CD14-positive monocyte (primary cell): Measurements from ENCODE around the gene LPO. TPM values are rescaled to one million over a fixed set of nuclear protein-coding genes. Genes with fewer than 3 reads are reported as not detected.

ENCODE experiments used
- DNase-seq, 3 donors: peaks; one replicate each; pipeline ENCODE4 v3.0.0-alpha.2; 2011 to 2022
- H2AFZ ChIP-seq: 2 replicates; pipeline ENCODE4 v1.6.0; 2012; ENCODE audit warnings: mild to moderate bottlenecking, low read depth, low read length, inconsistent platforms; ENCODE audit not compliant: insufficient read depth, poor library complexity, severe bottlenecking
- H3K27ac ChIP-seq, 2 donors: 1 replicate in 1 of 2; 2 replicates in 1 of 2; pipeline ENCODE4 v1.5.1; 2012 to 2013; ENCODE audit warnings: low read length in 2 of 2, control low read depth in 1 of 2, inconsistent platforms in 1 of 2, low read depth in 1 of 2, mild to moderate bottlenecking in 1 of 2
- H3K27me3 ChIP-seq, 2 donors: one replicate each; pipeline versions ENCODE4 v1.6.0 to v1.6.1; 2011 to 2013; ENCODE audit warnings: low read length in 2 of 2; ENCODE audit not compliant: control insufficient read depth in 2 of 2, insufficient read depth in 2 of 2
- H3K36me3 ChIP-seq, 2 donors: replicated peaks in 1 of 2; 1 replicate in 1 of 2; 2 replicates in 1 of 2; pipeline versions ENCODE4 v1.5.1 to v1.6.1; 2012 to 2013; ENCODE audit warnings: low read length in 2 of 2, control low read depth in 1 of 2, inconsistent platforms in 1 of 2, mild to moderate bottlenecking in 1 of 2; ENCODE audit not compliant: insufficient read depth in 2 of 2, control insufficient read depth in 1 of 2
- H3K4me1 ChIP-seq, 2 donors: 1 replicate in 1 of 2; 2 replicates in 1 of 2; pipeline versions ENCODE4 v1.5.1 to v1.6.1; 2012 to 2013; ENCODE audit warnings: low read length in 2 of 2, control low read depth in 1 of 2, inconsistent platforms in 1 of 2, mild to moderate bottlenecking in 1 of 2, moderate library complexity in 1 of 2; ENCODE audit not compliant: insufficient read depth in 2 of 2, control insufficient read depth in 1 of 2
- H3K4me2 ChIP-seq: replicated peaks from 2 replicates; pipeline ENCODE3; 2012; ENCODE audit warnings: low read length, moderate library complexity, mild to moderate bottlenecking; ENCODE audit not compliant: poor library complexity, severe bottlenecking; ENCODE audit errors: extremely low read depth
- H3K4me3 ChIP-seq, 3 experiments: fragments of 200-600 bp in 1 of 3; sonication (generic) in 1 of 3; replicated peaks in 1 of 3; 1 replicate in 2 of 3; 2 replicates in 1 of 3; pipeline ENCODE4 v1.5.1; 2011 to 2013; ENCODE audit warnings: low read length in 3 of 3, mild to moderate bottlenecking in 3 of 3, control low read depth in 2 of 3, low read depth in 2 of 3, inconsistent platforms in 1 of 3, moderate library complexity in 1 of 3
- H3K79me2 ChIP-seq: 2 replicates; pipeline ENCODE4 v1.6.0; 2012; ENCODE audit warnings: mild to moderate bottlenecking, control low read depth, inconsistent platforms, low read length, moderate library complexity; ENCODE audit not compliant: insufficient read depth
- H3K9ac ChIP-seq: 2 replicates; pipeline ENCODE4 v1.6.0; 2017; ENCODE audit warnings: low read length, mild to moderate bottlenecking; ENCODE audit not compliant: insufficient read depth, poor library complexity, severe bottlenecking
- H3K9me3 ChIP-seq, 2 donors: replicated peaks in 1 of 2; 1 replicate in 1 of 2; 2 replicates in 1 of 2; pipeline versions ENCODE4 v1.5.1 to v1.6.1; 2012 to 2013; ENCODE audit warnings: low read length in 2 of 2, control low read depth in 1 of 2; ENCODE audit not compliant: control insufficient read depth in 1 of 2, insufficient read depth in 1 of 2
- H4K20me1 ChIP-seq: 2 replicates; pipeline ENCODE4 v1.6.0; 2012; ENCODE audit warnings: mild to moderate bottlenecking, low read length, control low read depth, moderate library complexity; ENCODE audit not compliant: insufficient read depth
- H3K27ac Mint-ChIP-seq, 7 donors: one replicate each; pipeline ENCODE4 v1.8.0; 2020; ENCODE audit warnings: mild to moderate bottlenecking in 7 of 7, mixed read lengths in 7 of 7, moderate library complexity in 6 of 7, inconsistent platforms in 2 of 7
- H3K27me3 Mint-ChIP-seq, 3 donors: one replicate each; pipeline ENCODE4 v1.8.0; 2021 to 2022; ENCODE audit warnings: low read depth in 3 of 3, mild to moderate bottlenecking in 3 of 3, mixed read lengths in 3 of 3, moderate library complexity in 3 of 3, inconsistent platforms in 1 of 3
- H3K36me3 Mint-ChIP-seq, 2 donors: one replicate each; pipeline ENCODE4 v1.8.0; 2020; ENCODE audit warnings: mixed read lengths in 2 of 2, inconsistent platforms in 1 of 2, mild to moderate bottlenecking in 1 of 2
- H3K4me1 Mint-ChIP-seq: one replicate; pipeline ENCODE4 v1.8.0; 2020; ENCODE audit warnings: mild to moderate bottlenecking, mixed read lengths
- H3K4me3 Mint-ChIP-seq, 2 donors: one replicate each; pipeline ENCODE4 v1.8.0; 2020; ENCODE audit warnings: mild to moderate bottlenecking in 2 of 2, mixed read lengths in 2 of 2, moderate library complexity in 1 of 2
- H3K9me3 Mint-ChIP-seq, 7 donors: one replicate each; pipeline ENCODE4 v1.8.0; 2020 to 2022; ENCODE audit warnings: mixed read lengths in 7 of 7, mild to moderate bottlenecking in 6 of 7, moderate library complexity in 6 of 7, inconsistent platforms in 2 of 7
- CTCF ChIP-seq: fragments of 200-600 bp; IDR thresholded peaks from one replicate; pipeline ENCODE4 v1.8.0; 2022; ENCODE audit warnings: antibody characterized with exemption, mild to moderate bottlenecking
- WGBS: methylation state at CpG from one replicate; pipeline ENCODE4 v1.1.5; 2013; ENCODE audit warnings: missing lambda C conversion rate; ENCODE audit not compliant: insufficient coverage; 5-methylcytosine and 5-hydroxymethylcytosine counted together
- intact Hi-C, 2 donors: fragments of 100-400 bp; cut with micrococcal nuclease; formaldehyde crosslinking; loops; one replicate each; pipeline versions ENCODE4 v1.15.0 to v1.15.1; 2023
- polyA plus RNA-seq, 3 donors: library from polyadenylated mRNA; depleted of rRNA in 1 of 3; unstranded in 2 of 3; stranded (reverse) in 1 of 3; fragments of 300-500 nt in 2 of 3; fragments of >200 nt in 1 of 3; fragmentation: Illumina TruSeq in 2 of 3; gene quantifications; 1 replicate in 2 of 3; 2 replicates in 1 of 3; pipeline ENCODE4 v1.2.3, GENCODE V29; 2012 to 2021

Gene LPO
- polyA plus RNA-seq, 3 donors: 0.04 to 0.43 TPM; not detected in 1

GRCh38 chr17:58311429-58311894, 73.1 kb downstream of the LPO start:
- 97% methylated on average over 6 of the region's 9 CpGs for WGBS
- Mint-ChIP-seq H3K27me3 (peaks cover 12 to 27% (median 19%) of the 10 kb centered on the region in 3 donors), H3K9me3 (no peaks in the 10 kb centered on the region), H3K4me3 (no peak overlapping the region), H3K4me1 (peaks cover 33% of the 10 kb centered on the region), H3K27ac (no peak overlapping the region), H3K36me3 (peaks cover 0 to 4% of the 10 kb centered on the region in 2 donors)
- DNase-seq: no peak
- Histone ChIP-seq H3K36me3 (no peaks in the 10 kb centered on the region), H3K27me3 (no peaks in the 10 kb centered on the region), H3K4me2 (no peak overlapping the region), H3K79me2 (no peaks in the 10 kb centered on the region), H4K20me1 (no peaks in the 10 kb centered on the region), H3K4me1 (peaks cover 24 to 27% of the 10 kb centered on the region in 2 donors), H3K4me3 (no peak overlapping the region), H2AFZ (no peak overlapping the region), H3K9ac (no peak overlapping the region), H3K27ac (no peak overlapping the region), H3K9me3 (no peaks in the 10 kb centered on the region)
- intact Hi-C loops: loop anchor here (10.0 kb wide), 2 partner anchors 53 to 133 kb away; no protein-coding TSS in a partner anchor
- no peak for TF ChIP-seq CTCF

GRCh38 chr17:58312021-58312630, 73.7 kb downstream of the LPO start:
- H3K36me3 ChIP-seq: no peaks in the 10 kb centered on the region
- intact Hi-C loops: loop anchor here (10.0 kb wide), 2 partner anchors 53 to 133 kb away; no protein-coding TSS in a partner anchor
- H3K27me3 ChIP-seq: no peaks in the 10 kb centered on the region
- no peak for TF ChIP-seq CTCF
- peaks cover 0 to 4% of the 10 kb centered on the region in 2 donors for H3K36me3 Mint-ChIP-seq
- H3K4me2 ChIP-seq: no peak overlapping the region
- H3K9me3 Mint-ChIP-seq: no peaks in the 10 kb centered on the region
- H3K27me3 Mint-ChIP-seq: peaks cover 12 to 30% (median 19%) of the 10 kb centered on the region in 3 donors
- H3K9me3 ChIP-seq: no peaks in the 10 kb centered on the region
- peaks cover 24 to 27% of the 10 kb centered on the region in 2 donors for H3K4me1 ChIP-seq
- 99% methylated on average over 19 of the region's 23 CpGs for WGBS
- H3K9ac ChIP-seq: no peak overlapping the region
- H3K4me3 ChIP-seq: no peak overlapping the region
- no peak overlapping the region for H3K4me3 Mint-ChIP-seq
- H3K27ac Mint-ChIP-seq: no peak overlapping the region
- H4K20me1 ChIP-seq: no peaks in the 10 kb centered on the region
- no peak overlapping the region for H2AFZ ChIP-seq
- peaks cover 32% of the 10 kb centered on the region for H3K4me1 Mint-ChIP-seq
- no peak for DNase-seq
- H3K27ac ChIP-seq: no peak overlapping the region
- no peaks in the 10 kb centered on the region for H3K79me2 ChIP-seq
